ENCODE results near the gene PSMD8. TPM values are rescaled to one million over a fixed set of nuclear protein-coding genes. Genes with fewer than 3 reads are reported as not detected.

Gene PSMD8
- total and polyA plus RNA-seq, 5 donors from 2014 or later, result 104 to 254 (median 193) TPM

GRCh38 chr19:38395381-38396114 is 21.2 kb downstream of the PSMD8 start:
- Mint-ChIP-seq H3K4me1 (peaks cover 5 to 22% (median 6%) of the 10 kb centered on the region in 4 donors), H3K27ac (peak overlapping the region in 1 of 3 donors; percentile 80), H3K9me3 (no peaks in the 10 kb centered on the region), H3K27me3 (peaks cover 29% of the 10 kb centered on the region), H3K36me3 (peaks cover 5% of the 10 kb centered on the region), H3K4me3 (peak overlapping the region; percentile 73 to 81 (median 80))
- no peaks in the 10 kb centered on the region for H3K36me3 ChIP-seq (ENCODE audit: control insufficient read depth, insufficient read depth, low read length)
- H3K9me3 ChIP-seq (ENCODE audit: control insufficient read depth in 2 of 2, low read length in 2 of 2), result no peaks in the 10 kb centered on the region
- ATAC-seq (ENCODE audit: low read depth in 2 of 2) (peak; percentile 79 to 80), DNase-seq (peak in 2 of 3 donors; percentile 56 to 83)
- H3K4me1 ChIP-seq (ENCODE audit: control insufficient read depth, insufficient read depth, low read length, poor library complexity, severe bottlenecking), result peaks cover 20% of the 10 kb centered on the region
- no peaks in the 10 kb centered on the region for H3K27me3 ChIP-seq (ENCODE audit: control insufficient read depth, insufficient read depth, low read length)
- peak overlapping the region; percentile 48 for H3K4me3 ChIP-seq (ENCODE audit: low read depth, low read length)
- H3K27ac ChIP-seq (ENCODE audit: insufficient read depth, low read length, poor library complexity, severe bottlenecking), result no peak overlapping the region

DNA sequence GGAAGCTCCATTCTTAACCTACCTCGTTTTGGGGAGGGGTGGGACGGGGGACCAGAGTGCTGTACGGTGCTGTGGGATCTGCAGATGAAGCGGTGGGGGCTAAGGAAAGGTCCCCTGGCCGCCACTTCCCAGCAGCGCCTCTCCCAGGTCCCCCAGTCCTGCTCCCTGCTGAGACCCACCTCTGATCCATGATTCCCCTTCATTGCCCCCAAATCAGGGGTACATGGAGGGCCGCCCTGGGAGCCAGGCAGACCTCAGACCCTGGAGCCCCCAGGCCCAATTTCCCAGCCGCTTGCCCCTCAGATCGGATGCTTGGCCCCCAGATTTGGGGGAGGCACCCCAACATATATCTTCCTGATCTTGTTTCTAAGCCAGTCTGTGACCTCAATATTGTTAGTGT is 24.7 kb downstream of the PSMD8 start:
- Mint-ChIP-seq H3K27me3 (peaks cover 6% of the 10 kb centered on the region), H3K9me3 (no peaks in the 10 kb centered on the region), H3K4me1 (peaks cover 0 to 30% (median 11%) of the 10 kb centered on the region in 4 donors), H3K27ac (no peak overlapping the region), H3K4me3 (peak overlapping the region in 2 of 4 donors; percentile 48 to 84), H3K36me3 (peaks cover 5% of the 10 kb centered on the region)
- DNase-seq (no peak), ATAC-seq (ENCODE audit: low read depth in 2 of 2) (no peak)
- Histone ChIP-seq H3K4me3 (ENCODE audit: low read depth, low read length) (no peak overlapping the region), H3K27ac (ENCODE audit: insufficient read depth, low read length, poor library complexity, severe bottlenecking) (no peak overlapping the region), H3K4me1 (ENCODE audit: control insufficient read depth, insufficient read depth, low read length, poor library complexity, severe bottlenecking) (peaks cover 25% of the 10 kb centered on the region), H3K36me3 (ENCODE audit: control insufficient read depth, insufficient read depth, low read length) (no peaks in the 10 kb centered on the region), H3K9me3 (ENCODE audit: control insufficient read depth in 2 of 2, low read length in 2 of 2) (no peaks in the 10 kb centered on the region), H3K27me3 (ENCODE audit: control insufficient read depth, insufficient read depth, low read length) (no peaks in the 10 kb centered on the region)

DNA sequence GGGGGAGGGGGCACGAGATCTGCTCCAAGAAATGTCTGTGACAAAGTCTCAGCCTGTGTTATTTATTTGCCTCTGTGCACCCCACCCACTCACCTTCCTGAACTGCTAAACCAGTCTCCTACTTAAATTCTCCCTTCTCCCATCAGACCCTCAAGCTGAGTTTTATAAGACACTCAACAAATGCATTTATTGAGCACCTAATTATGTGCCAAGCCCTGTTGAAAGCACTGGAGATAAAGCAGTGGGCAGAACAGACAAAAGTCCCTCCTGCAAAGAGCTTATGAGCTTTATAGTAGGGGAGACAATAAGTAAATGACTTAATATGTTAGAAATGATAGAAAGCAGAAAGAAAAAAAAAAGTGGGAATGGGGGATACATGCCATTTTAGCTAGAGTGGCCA is 25.2 kb downstream of the PSMD8 start:
- Mint-ChIP-seq H3K36me3 (peaks cover 5% of the 10 kb centered on the region), H3K4me3 (peak overlapping the region in 2 of 4 donors; percentile 48 to 84), H3K4me1 (peaks cover 0 to 32% (median 11%) of the 10 kb centered on the region in 4 donors), H3K27me3 (peaks cover 4% of the 10 kb centered on the region), H3K27ac (no peak overlapping the region), H3K9me3 (no peaks in the 10 kb centered on the region)
- Histone ChIP-seq H3K9me3 (ENCODE audit: control insufficient read depth in 2 of 2, low read length in 2 of 2) (no peaks in the 10 kb centered on the region), H3K36me3 (ENCODE audit: control insufficient read depth, insufficient read depth, low read length) (no peaks in the 10 kb centered on the region), H3K27me3 (ENCODE audit: control insufficient read depth, insufficient read depth, low read length) (no peaks in the 10 kb centered on the region), H3K4me1 (ENCODE audit: control insufficient read depth, insufficient read depth, low read length, poor library complexity, severe bottlenecking) (peaks cover 27% of the 10 kb centered on the region), H3K27ac (ENCODE audit: insufficient read depth, low read length, poor library complexity, severe bottlenecking) (no peak overlapping the region), H3K4me3 (ENCODE audit: low read depth, low read length) (no peak overlapping the region)
- no peak for DNase-seq
- no peak for ATAC-seq (ENCODE audit: low read depth in 2 of 2)

DNA sequence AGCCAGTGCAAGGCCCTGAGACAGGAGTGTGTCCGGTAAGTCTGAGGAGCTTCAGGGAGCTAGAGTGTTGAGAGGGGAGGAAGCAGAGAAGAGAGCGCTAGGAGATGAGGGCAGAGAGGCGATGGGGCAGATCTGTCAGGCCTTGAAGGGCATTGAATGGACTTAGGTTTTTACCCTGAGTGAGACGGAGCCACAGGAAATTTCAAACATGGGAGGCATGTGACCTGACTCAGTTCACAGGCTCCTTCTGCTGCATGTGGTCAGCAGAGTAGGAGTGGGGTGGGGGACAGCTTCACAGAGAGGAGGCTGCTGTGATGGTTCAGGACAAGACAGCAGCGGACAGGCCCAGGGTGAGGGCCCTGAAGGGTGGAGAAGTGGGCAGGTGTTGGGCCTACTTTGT is 26.0 kb downstream of the PSMD8 start:
- no peaks in the 10 kb centered on the region for H3K27me3 ChIP-seq (ENCODE audit: control insufficient read depth, insufficient read depth, low read length)
- Mint-ChIP-seq H3K4me1 (peaks cover 0 to 32% (median 11%) of the 10 kb centered on the region in 4 donors), H3K4me3 (peak overlapping the region in 2 of 4 donors; percentile 3 to 80), H3K36me3 (peaks cover 8% of the 10 kb centered on the region), H3K9me3 (no peaks in the 10 kb centered on the region), H3K27ac (peak overlapping the region in 1 of 3 donors; percentile 88), H3K27me3 (peaks cover 4% of the 10 kb centered on the region)
- no peak overlapping the region for H3K4me3 ChIP-seq (ENCODE audit: low read depth, low read length)
- H3K36me3 ChIP-seq (ENCODE audit: control insufficient read depth, insufficient read depth, low read length), result peaks cover 3% of the 10 kb centered on the region
- H3K4me1 ChIP-seq (ENCODE audit: control insufficient read depth, insufficient read depth, low read length, poor library complexity, severe bottlenecking), result peaks cover 22% of the 10 kb centered on the region
- DNase-seq (no peak), ATAC-seq (ENCODE audit: low read depth in 2 of 2) (no peak)
- H3K27ac ChIP-seq (ENCODE audit: insufficient read depth, low read length, poor library complexity, severe bottlenecking), result no peak overlapping the region
- no peaks in the 10 kb centered on the region for H3K9me3 ChIP-seq (ENCODE audit: control insufficient read depth in 2 of 2, low read length in 2 of 2)

GRCh38 chr19:38401148-38401547 is 26.8 kb downstream of the PSMD8 start:
- no peaks in the 10 kb centered on the region for H3K27me3 ChIP-seq (ENCODE audit: control insufficient read depth, insufficient read depth, low read length)

GRCh38 chr19:38402623-38402966 is 28.2 kb downstream of the PSMD8 start:
- Mint-ChIP-seq H3K4me3 (peak overlapping the region; percentile 90 to 97 (median 95)), H3K27me3 (peaks cover 1% of the 10 kb centered on the region), H3K9me3 (no peaks in the 10 kb centered on the region), H3K27ac (peak overlapping the region; percentile 79 to 96 (median 95)), H3K4me1 (peaks cover 0 to 26% (median 4%) of the 10 kb centered on the region in 4 donors), H3K36me3 (peaks cover 13% of the 10 kb centered on the region)
- peak overlapping the region; percentile 74 for H3K4me3 ChIP-seq (ENCODE audit: low read depth, low read length)
- no peaks in the 10 kb centered on the region for H3K9me3 ChIP-seq (ENCODE audit: control insufficient read depth in 2 of 2, low read length in 2 of 2)
- ATAC-seq (ENCODE audit: low read depth in 2 of 2) (no peak), DNase-seq (no peak)
- H3K27me3 ChIP-seq (ENCODE audit: control insufficient read depth, insufficient read depth, low read length), result no peaks in the 10 kb centered on the region
- peaks cover 14% of the 10 kb centered on the region for H3K36me3 ChIP-seq (ENCODE audit: control insufficient read depth, insufficient read depth, low read length)
- peaks cover 13% of the 10 kb centered on the region for H3K4me1 ChIP-seq (ENCODE audit: control insufficient read depth, insufficient read depth, low read length, poor library complexity, severe bottlenecking)
- H3K27ac ChIP-seq (ENCODE audit: insufficient read depth, low read length, poor library complexity, severe bottlenecking), result peak overlapping the region; percentile 82

More at GRCh38 chr19:38401148-38401547, 26.8 kb downstream of the PSMD8 start:
- Mint-ChIP-seq H3K27me3 (peaks cover 4% of the 10 kb centered on the region), H3K4me3 (peak overlapping the region in 2 of 4 donors; percentile 55 to 82), H3K27ac (peak overlapping the region in 2 of 3 donors; percentile 79 to 93), H3K4me1 (peaks cover 0 to 33% (median 11%) of the 10 kb centered on the region in 4 donors), H3K36me3 (peaks cover 10% of the 10 kb centered on the region), H3K9me3 (no peaks in the 10 kb centered on the region)
- ATAC-seq (ENCODE audit: low read depth in 2 of 2), result no peak
- Histone ChIP-seq H3K27ac (ENCODE audit: insufficient read depth, low read length, poor library complexity, severe bottlenecking) (no peak overlapping the region), H3K36me3 (ENCODE audit: control insufficient read depth, insufficient read depth, low read length) (peaks cover 5% of the 10 kb centered on the region), H3K4me3 (ENCODE audit: low read depth, low read length) (no peak overlapping the region), H3K4me1 (ENCODE audit: control insufficient read depth, insufficient read depth, low read length, poor library complexity, severe bottlenecking) (peaks cover 17% of the 10 kb centered on the region), H3K9me3 (ENCODE audit: control insufficient read depth in 2 of 2, low read length in 2 of 2) (no peaks in the 10 kb centered on the region)
- DNase-seq, result no peak

- H3K4me3 ChIP-seq (ENCODE audit: low read depth, low read length), result peak within 1 kb of the TSS; percentile 74
- peak within 1 kb of the TSS; percentile 90 to 97 (median 95) for H3K4me3 Mint-ChIP-seq
- H3K36me3 ChIP-seq (ENCODE audit: control insufficient read depth, insufficient read depth, low read length), result peaks cover 14% of the 10 kb centered on the region
- H3K9me3 Mint-ChIP-seq, result no peaks in the 10 kb centered on the region
- H3K27me3 ChIP-seq (ENCODE audit: control insufficient read depth, insufficient read depth, low read length), result no peaks in the 10 kb centered on the region
- peaks cover 0 to 26% (median 4%) of the 10 kb centered on the region in 4 donors for H3K4me1 Mint-ChIP-seq
- H3K27ac ChIP-seq (ENCODE audit: insufficient read depth, low read length, poor library complexity, severe bottlenecking), result peak within 1 kb of the TSS; percentile 82
- H3K9me3 ChIP-seq (ENCODE audit: control insufficient read depth in 2 of 2, low read length in 2 of 2), result no peaks in the 10 kb centered on the region
- ATAC-seq (ENCODE audit: low read depth in 2 of 2) (peak; percentile 96 to 97), DNase-seq (peak; percentile 96 to 99 (median 99))
- H3K4me1 ChIP-seq (ENCODE audit: control insufficient read depth, insufficient read depth, low read length, poor library complexity, severe bottlenecking), result peaks cover 13% of the 10 kb centered on the region
- H3K36me3 Mint-ChIP-seq, result peaks cover 13% of the 10 kb centered on the region
- H3K27ac Mint-ChIP-seq, result peak within 1 kb of the TSS; percentile 79 to 96 (median 95)
- no peaks in the 10 kb centered on the region for H3K27me3 Mint-ChIP-seq
Observed at GRCh38 chr19:38402967-38403674, 28.8 kb downstream of the PSMD8 start, which contains the start of gene FAM98C. Gene FAM98C (plus strand): TSS chr19:38403093. CDS start chr19:38403154, 61 bp downstream.
